GM23338 (cell line): Measurements from ENCODE around the gene GRIK5. TPM values are rescaled to one million over a fixed set of nuclear protein-coding genes. Genes with fewer than 3 reads are reported as not detected.

ENCODE experiments used
- ATAC-seq: fragments of 200-7000 bp; cut with Tn5 transposase; 3 replicates; pipeline ENCODE4 v1.9.1; 2020
- DNase-seq: peaks from one replicate; pipeline ENCODE4 v3.0.0-alpha.2; 2015; ENCODE audit warnings: low spot score
- H2AFZ ChIP-seq: fragments of 200-600 bp; sonication (generic); 2 replicates; pipeline ENCODE4 v1.8.0; 2016; ENCODE audit warnings: antibody characterized with exemption, mild to moderate bottlenecking, moderate library complexity
- H3F3A ChIP-seq: fragments of 200-600 bp; sonication (generic); replicated peaks from 2 replicates; pipeline ENCODE4 v1.8.0; 2017; ENCODE audit warnings: antibody characterized with exemption, mixed run types, low read depth
- H3K27ac ChIP-seq: fragments of 200-600 bp; sonication (generic); 2 replicates; pipeline ENCODE4 v1.6.1; 2016; ENCODE audit warnings: low read depth
- H3K27me3 ChIP-seq: fragments of 200-600 bp; sonication (generic); 2 replicates; pipeline ENCODE4 v1.8.0; 2016; ENCODE audit warnings: mild to moderate bottlenecking, mixed run types, moderate library complexity; ENCODE audit not compliant: insufficient read depth
- H3K36me3 ChIP-seq: fragments of 200-600 bp; sonication (generic); 2 replicates; pipeline ENCODE4 v1.8.0; 2016; ENCODE audit warnings: mild to moderate bottlenecking; ENCODE audit not compliant: insufficient read depth
- H3K4me1 ChIP-seq: fragments of 200-600 bp; sonication (generic); 2 replicates; pipeline ENCODE4 v1.8.0; 2016; ENCODE audit warnings: mild to moderate bottlenecking, moderate library complexity; ENCODE audit not compliant: insufficient read depth
- H3K4me2 ChIP-seq: fragments of 200-600 bp; sonication (generic); 2 replicates; pipeline ENCODE4 v1.7.1; 2017; ENCODE audit warnings: mixed run types
- H3K4me3 ChIP-seq: fragments of 200-600 bp; sonication (generic); 2 replicates; pipeline ENCODE4 v1.6.1; 2016; ENCODE audit warnings: mixed run types
- H3K79me2 ChIP-seq: fragments of 200-600 bp; sonication (generic); replicated peaks from 2 replicates; pipeline ENCODE4 v1.8.0; 2017; ENCODE audit warnings: mild to moderate bottlenecking; ENCODE audit not compliant: insufficient read depth
- H3K9me2 ChIP-seq: fragments of 200-600 bp; sonication (generic); 2 replicates; pipeline ENCODE4 v1.8.0; 2017; ENCODE audit not compliant: insufficient read depth
- H4K20me1 ChIP-seq: fragments of 200-600 bp; sonication (generic); replicated peaks from 2 replicates; pipeline ENCODE4 v1.8.0; 2017; ENCODE audit warnings: mild to moderate bottlenecking; ENCODE audit not compliant: insufficient read depth
- H3K27ac Mint-ChIP-seq: 2 replicates; pipeline ENCODE4 v1.8.0; 2020; ENCODE audit warnings: inconsistent platforms, mild to moderate bottlenecking, moderate library complexity, mixed read lengths
- H3K27me3 Mint-ChIP-seq: 3 replicates; pipeline ENCODE4 v1.8.0; 2022; ENCODE audit warnings: low read depth, mild to moderate bottlenecking, moderate library complexity, mixed read lengths, inconsistent platforms; ENCODE audit not compliant: insufficient read depth, poor library complexity
- H3K36me3 Mint-ChIP-seq: 3 replicates; pipeline ENCODE4 v1.8.0; 2021; ENCODE audit warnings: low read depth, mild to moderate bottlenecking, inconsistent platforms, moderate library complexity, mixed read lengths
- H3K4me1 Mint-ChIP-seq: 3 replicates; pipeline ENCODE4 v1.8.0; 2020; ENCODE audit warnings: mild to moderate bottlenecking, inconsistent platforms, mixed read lengths
- H3K4me3 Mint-ChIP-seq: 3 replicates; pipeline ENCODE4 v1.8.0; 2021; ENCODE audit warnings: moderate library complexity, mild to moderate bottlenecking, inconsistent platforms, mixed read lengths
- H3K9me3 Mint-ChIP-seq: 3 replicates; pipeline ENCODE4 v1.8.0; 2020; ENCODE audit warnings: moderate library complexity, mild to moderate bottlenecking, inconsistent platforms, mixed read lengths
- CREB1 ChIP-seq: fragments of 250-450 bp; sonication (Bioruptor Pico); IDR thresholded peaks from 2 replicates; pipeline ENCODE4 v1.5.0; 2020; ENCODE audit warnings: low read depth, mild to moderate bottlenecking, moderate library complexity
- CTCF ChIP-seq, 2 experiments: fragments of 200-600 bp in 1 of 2; sonication (generic) in 1 of 2; conservative IDR thresholded peaks; 2 replicates each; pipeline versions ENCODE4 v1.5.1 to v1.6.1; 2016 to 2017; ENCODE audit warnings: antibody characterized with exemption in 2 of 2, low read depth in 2 of 2, mild to moderate bottlenecking in 2 of 2, moderate library complexity in 1 of 2
- ETS1 ChIP-seq: IDR thresholded peaks from 2 replicates; pipeline ENCODE4 v1.6.1; 2016; ENCODE audit warnings: antibody characterized with exemption
- EZH2 ChIP-seq: fragments of 200-600 bp; sonication (generic); IDR thresholded peaks from one replicate; pipeline ENCODE4 v1.8.0; 2017; ENCODE audit warnings: antibody characterized with exemption, mild to moderate bottlenecking, low read depth; ENCODE audit not compliant: unreplicated experiment
- EZH2phosphoT487 ChIP-seq: fragments of 200-600 bp; sonication (generic); IDR thresholded peaks from one replicate; pipeline ENCODE4 v1.8.1; 2018; ENCODE audit warnings: antibody characterized with exemption; ENCODE audit not compliant: unreplicated experiment
- JUNB ChIP-seq: IDR thresholded peaks from one replicate; pipeline ENCODE4 v1.6.1; 2016; ENCODE audit warnings: antibody characterized with exemption; ENCODE audit not compliant: unreplicated experiment
- NANOG ChIP-seq: IDR thresholded peaks from 2 replicates; pipeline ENCODE4 v1.6.1; 2016; ENCODE audit warnings: antibody characterized with exemption, borderline replicate concordance
- POLR2AphosphoS5 ChIP-seq: IDR thresholded peaks from 2 replicates; pipeline ENCODE4 v1.6.1; 2016; ENCODE audit warnings: antibody characterized with exemption, low read depth
- REST ChIP-seq: IDR thresholded peaks from one replicate; pipeline ENCODE4 v1.6.1; 2018; ENCODE audit warnings: antibody characterized with exemption; ENCODE audit not compliant: unreplicated experiment
- STAT1 ChIP-seq: IDR thresholded peaks from one replicate; pipeline ENCODE4 v1.6.1; 2016; ENCODE audit warnings: antibody characterized with exemption; ENCODE audit not compliant: unreplicated experiment
- ZNF114 ChIP-seq: fragments of 250-450 bp; sonication (Bioruptor Pico); IDR thresholded peaks from 2 replicates; pipeline ENCODE4 v1.5.0; 2020; ENCODE audit warnings: mild to moderate bottlenecking, moderate library complexity
- ZNF331 ChIP-seq: fragments of 250-450 bp; sonication (Bioruptor Pico); IDR thresholded peaks from 2 replicates; pipeline ENCODE4 v1.5.0; 2020; ENCODE audit warnings: low read depth, mild to moderate bottlenecking, moderate library complexity
- ZNF462 ChIP-seq: fragments of 250-450 bp; sonication (Bioruptor Pico); IDR thresholded peaks from 2 replicates; pipeline ENCODE4 v1.5.0; 2020; ENCODE audit warnings: mild to moderate bottlenecking, moderate library complexity
- polyA plus RNA-seq: library from polyadenylated mRNA; unstranded; fragments of >200 nt; fragmentation: Nextera tagmentation; extraction: Ambion mirVana; gene quantifications from 2 replicates; pipeline ENCODE4 v1.2.1, GENCODE V29; 2016
- total RNA-seq: library from RNA; depleted of rRNA; stranded (reverse); fragments of >200 nt; shearing (Covaris generic); gene quantifications from 2 replicates; pipeline ENCODE4 v1.2.3, GENCODE V29; 2014

Gene GRIK5
- total and polyA plus RNA-seq, 2 experiments from 2014 or later = 5.1 to 42.5 TPM

GRCh38 chr19:42079276-42079669, 9.3 kb upstream of the GRIK5 start:
- Mint-ChIP-seq H3K27me3 (peaks cover 22% of the 10 kb centered on the region), H3K4me1 (peaks cover 28% of the 10 kb centered on the region), H3K27ac (no peak overlapping the region), H3K4me3 (no peak overlapping the region), H3K9me3 (peaks cover 4% of the 10 kb centered on the region; the same call in 2 of the 3 replicates), H3K36me3 (peaks cover 54% of the 10 kb centered on the region)
- Histone ChIP-seq H3K27me3 (no peaks in the 10 kb centered on the region), H3K27ac (no peak overlapping the region), H2AFZ (no peak overlapping the region), H4K20me1 (peaks cover 22% of the 10 kb centered on the region), H3K4me1 (peaks cover 14% of the 10 kb centered on the region), H3K4me3 (no peak overlapping the region), H3K36me3 (peaks cover 23% of the 10 kb centered on the region; the same call in 1 of the 2 replicates), H3K9me2 (no peaks in the 10 kb centered on the region), H3K79me2 (peaks cover 36% of the 10 kb centered on the region), H3F3A (peaks cover 13% of the 10 kb centered on the region; the same call in 1 of the 2 replicates), H3K4me2 (no peak overlapping the region)
- no peak for DNase-seq
- no peak for ATAC-seq
- no peak for TF ChIP-seq EZH2
- no peak for TF ChIP-seq NANOG
- no peak for TF ChIP-seq REST
- TF ChIP-seq JUNB = no peak
- no peak for TF ChIP-seq POLR2AphosphoS5
- no peak for TF ChIP-seq ZNF331 (CRISPR knock-in tag)
- TF ChIP-seq ZNF114 (CRISPR knock-in tag) = no peak
- TF ChIP-seq ZNF462 (CRISPR knock-in tag) = no peak
- no peak for TF ChIP-seq ETS1
- TF ChIP-seq CTCF (conservative IDR thresholded peaks at IDR 0.05; ENCODE audit: low read depth in 2 of 2) = no peak
- TF ChIP-seq CREB1 (CRISPR knock-in tag) = no peak
- TF ChIP-seq EZH2phosphoT487 = no peak
- no peak for TF ChIP-seq STAT1
